ENCODE results near the gene SURF4.

DNA sequence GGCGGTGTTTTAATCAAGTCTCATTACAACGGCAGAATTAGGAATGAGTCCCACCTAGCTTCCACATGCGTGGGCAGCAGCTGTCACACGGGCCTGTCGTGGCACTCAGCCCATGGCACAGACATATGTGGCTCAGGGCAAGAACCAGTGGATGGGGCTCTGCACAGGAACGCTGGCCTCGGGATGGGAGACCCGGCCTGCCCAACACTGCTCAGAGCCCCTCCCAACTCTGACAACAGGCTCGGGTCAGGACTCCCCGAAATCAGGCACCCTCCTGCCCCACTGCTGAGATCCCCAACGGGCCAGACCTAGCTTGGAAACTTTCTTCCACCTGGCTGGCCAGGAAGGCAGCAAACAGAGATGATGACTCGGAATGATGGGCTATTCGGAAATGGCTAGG is 34.9 kb downstream of the SURF4 start:
- TF ChIP-seq EZH2 (IDR thresholded peaks at IDR 0.05; ENCODE audit: borderline replicate concordance, insufficient read depth, low read depth, low read length, poor library complexity, severe bottlenecking) = no peak
- TF ChIP-seq, protein P1, sequence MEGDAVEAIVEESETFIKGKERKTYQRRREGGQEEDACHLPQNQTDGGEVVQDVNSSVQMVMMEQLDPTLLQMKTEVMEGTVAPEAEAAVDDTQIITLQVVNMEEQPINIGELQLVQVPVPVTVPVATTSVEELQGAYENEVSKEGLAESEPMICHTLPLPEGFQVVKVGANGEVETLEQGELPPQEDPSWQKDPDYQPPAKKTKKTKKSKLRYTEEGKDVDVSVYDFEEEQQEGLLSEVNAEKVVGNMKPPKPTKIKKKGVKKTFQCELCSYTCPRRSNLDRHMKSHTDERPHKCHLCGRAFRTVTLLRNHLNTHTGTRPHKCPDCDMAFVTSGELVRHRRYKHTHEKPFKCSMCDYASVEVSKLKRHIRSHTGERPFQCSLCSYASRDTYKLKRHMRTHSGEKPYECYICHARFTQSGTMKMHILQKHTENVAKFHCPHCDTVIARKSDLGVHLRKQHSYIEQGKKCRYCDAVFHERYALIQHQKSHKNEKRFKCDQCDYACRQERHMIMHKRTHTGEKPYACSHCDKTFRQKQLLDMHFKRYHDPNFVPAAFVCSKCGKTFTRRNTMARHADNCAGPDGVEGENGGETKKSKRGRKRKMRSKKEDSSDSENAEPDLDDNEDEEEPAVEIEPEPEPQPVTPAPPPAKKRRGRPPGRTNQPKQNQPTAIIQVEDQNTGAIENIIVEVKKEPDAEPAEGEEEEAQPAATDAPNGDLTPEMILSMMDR (IDR thresholded peaks at IDR 0.05) = no peak
